Peyer's patch (tissue), 4 donors: ENCODE results near the gene ZNF665.

Experiments used
- CTCF ChIP-seq, 6 experiments: fragments of 450-650 bp in 4 of 6; fragments of 200-600 bp in 2 of 6; sonication (generic) in 1 of 6; IDR thresholded peaks; one replicate each; pipeline ENCODE4 v1.5.1; 2017 to 2019; ENCODE audit warnings: antibody characterized with exemption in 6 of 6, mild to moderate bottlenecking in 3 of 6, moderate library complexity in 1 of 6
- POLR2A ChIP-seq, 2 donors: fragments of 450-650 bp; IDR thresholded peaks; one replicate each; pipeline ENCODE4 v1.5.1; 2017; ENCODE audit warnings: antibody characterized with exemption in 2 of 2, mild to moderate bottlenecking in 2 of 2, moderate library complexity in 2 of 2

- TF ChIP-seq CTCF (IDR thresholded peaks at IDR 0.05) (no peak), POLR2A (IDR thresholded peaks at IDR 0.05) (no peak)
Observed at GRCh38 chr19:53177986-53178385, 15.2 kb downstream of the ZNF665 start.
